Measurements from ENCODE around the gene BOD1L1. TPM values are rescaled to one million over a fixed set of nuclear protein-coding genes. Genes with fewer than 3 reads are reported as not detected.

BOD1L1 gene
- total RNA-seq, 1 donor from 2014 or later: 37.5 TPM

- Histone ChIP-seq H3K27me3 (peaks cover 99% of the 10 kb centered on the region), H3K9me3 (no peaks in the 10 kb centered on the region), H3K4me3 (no peak overlapping the region), H3K27ac (no peak overlapping the region), H3K36me3 (no peaks in the 10 kb centered on the region), H3K4me1 (peaks cover 7% of the 10 kb centered on the region)
- no peak for TF ChIP-seq CTCF (IDR thresholded peaks at IDR 0.05)
- intact Hi-C loops (cut with DNase I): no loop called here
- DNase-seq: no peak
- no peak for ATAC-seq
Measured at GRCh38 chr4:13531625-13531998, 95.9 kb downstream of the BOD1L1 start.

GRCh38 chr4:13530823-13531624 is 96.5 kb downstream of the BOD1L1 start:
- DNase-seq (no peak), ATAC-seq (no peak)
- no peak for TF ChIP-seq CTCF (IDR thresholded peaks at IDR 0.05)
- intact Hi-C loops (cut with DNase I): no loop called here
- peaks cover 99% of the 10 kb centered on the region for H3K27me3 ChIP-seq
- H3K4me3 ChIP-seq: no peak overlapping the region
- H3K4me1 ChIP-seq: peaks cover 7% of the 10 kb centered on the region
- H3K27ac ChIP-seq: no peak overlapping the region
- H3K9me3 ChIP-seq: no peaks in the 10 kb centered on the region
- H3K36me3 ChIP-seq: no peaks in the 10 kb centered on the region

- Histone ChIP-seq H3K9me3 (no peaks in the 10 kb centered on the region), H3K27me3 (peaks cover 99% of the 10 kb centered on the region), H3K27ac (no peak overlapping the region), H3K36me3 (no peaks in the 10 kb centered on the region), H3K4me1 (peaks cover 7% of the 10 kb centered on the region), H3K4me3 (no peak overlapping the region)
- DNase-seq: no peak
- no peak for ATAC-seq
- no peak for TF ChIP-seq CTCF (IDR thresholded peaks at IDR 0.05)
- intact Hi-C loops (cut with DNase I): no loop called here
Measured at GRCh38 chr4:13529128-13529919, 98.2 kb downstream of the BOD1L1 start.

GRCh38 chr4:13528821-13529127 is 98.8 kb downstream of the BOD1L1 start:
- Histone ChIP-seq H3K27ac (no peak overlapping the region), H3K36me3 (no peaks in the 10 kb centered on the region), H3K4me3 (no peak overlapping the region), H3K9me3 (no peaks in the 10 kb centered on the region), H3K4me1 (peaks cover 7% of the 10 kb centered on the region), H3K27me3 (peaks cover 99% of the 10 kb centered on the region)
- DNase-seq (no peak), ATAC-seq (no peak)
- no peak for TF ChIP-seq CTCF (IDR thresholded peaks at IDR 0.05)
- intact Hi-C loops (cut with DNase I): no loop called here

GRCh38 chr4:13527981-13528820 is 99.3 kb downstream of the BOD1L1 start:
- Histone ChIP-seq H3K9me3 (no peaks in the 10 kb centered on the region), H3K36me3 (no peaks in the 10 kb centered on the region), H3K4me1 (peaks cover 7% of the 10 kb centered on the region), H3K4me3 (no peak overlapping the region), H3K27me3 (peaks cover 99% of the 10 kb centered on the region), H3K27ac (no peak overlapping the region)
- ATAC-seq (peak; percentile 43), DNase-seq (no peak)
- TF ChIP-seq CTCF (IDR thresholded peaks at IDR 0.05): no peak
- intact Hi-C loops (cut with DNase I): no loop called here
